Esophagus mucosa (tissue), 1 donor: ENCODE data around the gene TSPAN14. TPM values are rescaled to one million over a fixed set of nuclear protein-coding genes. Genes with fewer than 3 reads are reported as not detected.

Source experiments
- ATAC-seq: fragments of 200-7000 bp; cut with Tn5 transposase; one replicate; pipeline ENCODE4 v1.9.1; 2020
- total RNA-seq: library from RNA; stranded (reverse); gene quantifications from one replicate; pipeline ENCODE4 v1.2.4, GENCODE V29; 2023
- donor health status: DM: yes; HTN: yes; CAD: no.

Gene TSPAN14
- total RNA-seq, 1 donor from 2014 or later: 94.6 TPM

DNA sequence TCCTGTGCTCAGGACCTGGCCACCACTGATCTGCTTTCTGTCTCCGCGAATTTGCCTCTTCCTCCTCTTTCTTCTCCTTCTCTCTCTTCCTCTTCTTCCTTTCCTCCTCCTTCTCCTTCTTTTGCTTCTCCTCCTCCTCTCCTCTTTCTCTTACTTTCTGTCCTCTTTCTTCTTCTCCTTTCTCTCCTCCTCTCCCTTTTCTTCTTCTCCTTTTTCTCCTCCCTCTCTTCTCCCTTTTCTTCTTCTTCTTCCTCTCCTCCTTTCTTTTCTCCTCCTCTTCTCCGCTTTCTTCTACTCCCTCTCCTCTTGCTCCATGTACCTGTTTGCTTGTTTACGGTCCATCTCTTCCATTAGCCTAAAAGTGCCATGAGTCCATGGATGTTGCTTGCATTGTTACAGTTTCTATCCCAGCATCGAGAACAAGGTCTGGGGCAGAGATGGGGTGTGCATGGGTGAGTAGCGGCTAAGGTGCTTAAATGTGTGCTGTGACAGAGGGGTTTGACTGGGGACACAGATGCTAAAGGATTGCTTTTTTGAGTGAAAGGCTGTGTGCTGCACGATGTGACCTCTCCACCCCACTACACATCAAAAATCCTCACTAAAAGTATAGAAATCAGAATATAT is 91.3 kb downstream of the TSPAN14 start:
- ATAC-seq: no peak

DNA sequence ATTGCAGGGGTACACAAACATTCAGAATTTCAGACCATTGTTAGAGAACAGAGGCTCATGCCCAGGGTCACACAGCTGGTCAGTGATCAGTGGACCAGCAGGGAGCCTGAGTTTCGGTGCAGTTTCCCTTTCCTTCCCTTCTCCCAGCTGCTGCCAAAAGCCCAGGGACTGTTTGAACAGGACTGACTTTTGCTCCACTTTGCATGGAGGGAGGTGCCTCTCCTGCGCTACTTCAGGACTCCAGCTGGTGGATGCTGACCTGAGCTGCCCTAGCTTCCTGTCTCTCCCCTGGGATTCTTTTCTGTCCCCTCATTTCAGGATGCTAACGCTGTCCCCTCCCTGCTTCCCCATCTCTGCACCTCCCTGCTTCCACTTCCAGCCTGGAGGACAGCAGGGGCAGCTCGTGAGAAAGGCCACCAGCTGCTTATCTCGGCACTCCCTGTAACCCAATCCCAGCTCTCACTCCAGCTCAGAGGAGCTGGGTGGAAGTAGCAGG is 98.1 kb downstream of the TSPAN14 start:
- ATAC-seq: peak; percentile 23

DNA sequence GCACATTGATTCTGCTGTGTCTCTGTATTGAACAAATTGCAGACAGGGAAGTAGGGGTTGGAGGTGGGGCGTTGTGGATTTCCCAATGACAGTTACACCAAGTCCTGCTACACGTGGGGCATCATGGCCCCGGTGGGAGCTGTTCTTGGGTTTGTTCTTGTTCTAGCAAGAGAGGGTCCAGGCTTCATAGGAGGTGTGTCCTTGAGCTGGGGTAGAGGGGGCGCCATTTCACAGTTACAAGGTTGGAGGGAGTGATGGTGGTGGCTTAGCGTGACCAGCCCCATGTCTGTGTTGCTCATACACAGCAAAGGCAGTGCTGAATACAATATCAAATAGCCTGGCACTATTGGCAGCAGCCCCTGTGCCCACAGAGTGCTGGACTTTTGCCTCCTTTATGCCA is 99.3 kb downstream of the TSPAN14 start:
- no peak for ATAC-seq

DNA sequence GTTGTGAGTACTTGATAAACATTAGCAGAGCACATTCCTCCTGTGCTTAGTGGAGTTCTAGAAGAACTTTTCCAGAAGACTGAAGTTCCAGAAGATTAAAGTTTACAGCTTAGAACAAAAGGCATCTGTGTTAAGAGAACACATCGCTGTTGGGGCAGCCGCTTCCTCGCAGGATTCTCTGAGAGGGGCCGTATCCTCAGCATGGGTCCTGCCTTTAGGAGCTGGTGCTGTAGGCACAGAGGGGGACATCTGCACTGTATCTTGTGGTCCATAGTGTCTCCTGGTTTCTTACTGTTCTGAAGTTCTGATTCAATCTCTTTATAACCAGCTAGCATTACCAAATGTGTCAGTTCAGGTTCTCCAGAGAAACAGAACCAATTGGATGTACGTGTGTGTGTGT is 99.9 kb downstream of the TSPAN14 start:
- ATAC-seq: no peak

DNA sequence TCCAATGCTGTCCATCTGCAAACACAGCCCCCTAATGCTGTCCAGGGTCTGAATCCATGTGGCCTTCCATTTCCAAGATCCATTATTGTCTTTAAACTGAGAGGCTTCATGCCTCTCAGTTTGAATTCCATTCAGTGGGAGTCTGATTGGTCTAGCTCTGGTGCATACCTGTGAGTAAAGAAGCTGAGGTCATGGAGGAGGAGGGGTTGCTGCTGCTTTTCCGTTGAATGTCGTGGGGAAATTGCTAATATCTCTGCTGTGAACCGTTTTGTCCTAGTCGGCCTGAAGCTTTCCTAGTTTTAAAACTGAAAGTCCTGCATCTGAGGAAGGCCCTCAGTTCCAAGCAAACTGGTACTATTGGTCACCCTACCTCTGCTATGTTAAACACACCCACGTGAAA is 101.3 kb downstream of the TSPAN14 start:
- no peak for ATAC-seq

DNA sequence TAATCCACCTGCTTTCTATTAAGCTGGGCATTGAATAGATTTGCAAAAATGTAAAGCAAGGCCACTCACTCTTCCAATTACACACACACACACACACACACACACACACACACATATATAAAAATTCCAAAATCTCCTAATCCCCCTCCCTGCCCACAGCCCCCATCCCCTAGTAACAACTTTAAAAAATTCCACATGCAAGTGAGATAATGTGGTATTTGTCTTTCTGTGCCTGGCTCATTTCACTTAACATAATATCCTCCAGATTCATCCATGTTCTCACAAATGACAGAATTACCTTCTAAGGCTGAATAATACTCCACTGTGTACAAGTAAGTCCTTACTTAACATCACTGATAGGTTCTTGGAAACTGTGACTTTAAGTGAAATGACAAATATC is 107.8 kb downstream of the TSPAN14 start:
- no peak for ATAC-seq

DNA sequence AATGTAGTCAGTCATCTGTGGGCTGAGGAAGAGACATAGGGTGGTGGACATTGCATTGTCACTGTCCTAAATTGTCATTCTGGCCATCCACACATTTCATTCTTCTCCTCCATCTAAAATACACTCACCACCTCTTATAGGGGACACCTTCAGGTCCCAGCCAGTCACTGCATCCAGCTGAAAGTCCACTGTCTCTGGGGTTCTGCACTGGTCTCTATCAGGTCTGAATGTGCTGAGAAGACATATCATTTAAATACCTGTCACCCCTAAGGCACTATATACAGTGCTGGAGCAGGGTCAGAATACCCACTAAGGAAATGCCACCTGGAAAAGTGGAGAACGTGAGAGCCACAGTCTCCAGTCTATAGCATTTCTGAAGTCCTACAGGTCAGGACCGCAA is 113.2 kb downstream of the TSPAN14 start:
- no peak for ATAC-seq

DNA sequence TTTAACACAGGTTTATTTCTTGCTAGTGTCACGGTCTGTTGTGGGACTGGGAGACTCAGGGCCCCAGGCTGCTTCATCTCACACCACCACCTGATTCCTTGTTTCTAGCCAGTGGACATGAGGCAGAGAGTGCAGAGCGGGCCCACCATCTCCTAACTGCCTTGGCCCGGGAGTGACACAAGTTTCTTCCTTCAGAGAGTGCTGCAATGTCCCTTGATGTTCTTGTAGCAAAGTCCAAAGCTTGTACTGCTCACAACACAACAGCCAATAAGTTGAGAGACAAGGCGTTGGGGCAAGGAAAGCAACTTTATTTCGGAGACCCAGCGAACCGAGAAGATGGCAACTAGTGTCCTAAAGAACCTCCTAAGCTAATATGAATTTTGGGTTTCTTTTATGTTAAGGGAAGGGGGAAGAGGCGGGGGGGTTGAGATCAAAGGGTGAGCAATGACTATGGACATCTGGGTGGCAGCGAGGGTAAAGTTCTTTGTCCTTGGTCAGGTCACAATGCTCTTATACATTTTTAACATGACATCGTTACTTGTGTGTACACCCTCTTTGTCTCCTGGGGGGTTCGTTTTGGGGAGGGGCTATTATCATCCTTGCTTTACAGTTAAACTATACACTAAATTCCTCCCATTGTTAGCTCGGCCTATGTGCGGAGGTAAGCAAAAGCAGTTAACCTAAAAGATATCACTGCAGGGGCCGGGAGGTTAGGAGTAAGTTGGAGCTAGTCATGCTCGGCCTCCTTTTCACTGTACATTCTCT is 115.2 kb downstream of the TSPAN14 start:
- no peak for ATAC-seq

DNA sequence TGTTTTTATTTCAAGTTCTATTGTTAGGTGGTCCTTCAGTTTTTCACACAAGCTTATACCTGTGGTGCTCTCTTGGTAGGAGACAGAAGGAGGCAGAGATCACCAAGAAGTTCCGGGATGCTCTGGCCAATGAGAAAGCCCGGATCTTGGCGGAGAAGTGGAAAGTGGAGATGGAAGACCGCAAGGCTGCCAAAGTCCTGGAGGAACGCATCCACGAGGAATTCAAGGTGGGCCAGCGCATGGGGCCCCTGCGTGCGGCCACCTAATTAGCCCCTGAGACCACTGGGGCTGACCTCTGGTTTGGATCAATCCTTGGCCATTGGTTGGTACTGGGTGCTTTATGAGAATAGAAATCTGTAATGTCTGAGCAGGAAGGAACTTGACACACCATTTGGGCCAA is 117.2 kb downstream of the TSPAN14 start:
- ATAC-seq: no peak

DNA sequence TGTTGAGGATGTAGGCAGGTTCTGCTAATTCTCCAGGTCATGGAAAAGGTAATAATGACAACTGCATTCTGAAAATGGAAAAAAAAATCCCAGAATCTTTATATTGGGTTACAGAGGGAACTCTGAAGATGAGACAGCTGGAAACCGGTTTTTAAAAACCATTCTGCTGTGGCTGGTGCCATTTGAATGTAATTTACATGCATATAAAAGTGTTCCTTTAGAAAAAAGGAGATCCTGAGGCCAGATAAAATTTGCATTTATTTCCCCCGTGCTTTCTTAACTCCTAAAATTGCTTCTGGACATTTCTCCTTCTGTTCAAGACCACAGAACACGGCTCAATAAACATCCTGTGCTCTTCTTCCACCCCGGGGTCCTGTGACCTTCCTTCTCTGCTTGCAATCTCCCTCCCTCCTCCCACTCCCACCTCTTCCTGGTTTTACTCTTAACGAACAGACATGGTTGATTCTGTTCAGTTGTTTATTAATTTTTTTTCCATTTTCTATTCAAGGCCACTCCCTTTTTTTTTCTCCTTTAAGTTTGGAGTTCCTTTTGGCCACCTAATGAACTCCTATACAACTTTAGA is 125.2 kb downstream of the TSPAN14 start:
- ATAC-seq: no peak

DNA sequence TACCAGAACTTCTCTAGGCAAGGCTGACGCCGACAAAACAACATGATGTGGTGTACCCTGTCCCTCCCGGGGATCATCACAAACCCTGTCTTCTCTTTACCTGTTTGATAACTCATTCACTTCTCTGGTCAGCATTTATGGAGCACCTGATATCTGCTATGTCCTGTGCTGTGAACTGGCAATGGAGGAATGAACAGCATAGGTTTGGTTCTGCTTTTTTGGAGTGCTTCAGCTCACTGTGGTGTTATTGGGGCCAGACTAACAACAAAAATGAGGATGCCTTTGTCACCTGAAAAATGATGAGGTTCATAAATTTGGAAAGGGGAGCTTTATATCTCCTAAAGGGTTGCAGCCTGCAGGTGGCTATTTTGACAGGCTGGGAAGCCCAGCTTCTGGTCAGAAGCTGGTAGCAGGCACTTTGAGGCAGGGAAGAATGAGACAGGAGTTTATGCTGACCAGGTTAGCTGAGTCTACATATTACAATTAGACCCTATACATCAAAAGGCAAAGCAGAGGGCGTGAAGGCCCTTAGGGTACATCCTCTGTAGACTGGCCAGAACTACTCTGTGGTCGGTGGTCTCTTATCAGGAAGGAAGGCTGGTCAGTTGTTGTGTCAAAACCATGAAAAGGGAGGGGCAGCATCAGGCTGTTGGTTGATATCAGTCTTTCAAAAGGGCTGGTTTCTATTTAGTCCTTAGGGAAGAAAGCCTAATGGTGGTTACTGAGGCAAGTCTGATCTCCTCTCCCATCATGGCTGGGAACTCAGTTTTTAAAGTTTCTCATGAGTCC is 125.9 kb downstream of the TSPAN14 start:
- no peak for ATAC-seq

DNA sequence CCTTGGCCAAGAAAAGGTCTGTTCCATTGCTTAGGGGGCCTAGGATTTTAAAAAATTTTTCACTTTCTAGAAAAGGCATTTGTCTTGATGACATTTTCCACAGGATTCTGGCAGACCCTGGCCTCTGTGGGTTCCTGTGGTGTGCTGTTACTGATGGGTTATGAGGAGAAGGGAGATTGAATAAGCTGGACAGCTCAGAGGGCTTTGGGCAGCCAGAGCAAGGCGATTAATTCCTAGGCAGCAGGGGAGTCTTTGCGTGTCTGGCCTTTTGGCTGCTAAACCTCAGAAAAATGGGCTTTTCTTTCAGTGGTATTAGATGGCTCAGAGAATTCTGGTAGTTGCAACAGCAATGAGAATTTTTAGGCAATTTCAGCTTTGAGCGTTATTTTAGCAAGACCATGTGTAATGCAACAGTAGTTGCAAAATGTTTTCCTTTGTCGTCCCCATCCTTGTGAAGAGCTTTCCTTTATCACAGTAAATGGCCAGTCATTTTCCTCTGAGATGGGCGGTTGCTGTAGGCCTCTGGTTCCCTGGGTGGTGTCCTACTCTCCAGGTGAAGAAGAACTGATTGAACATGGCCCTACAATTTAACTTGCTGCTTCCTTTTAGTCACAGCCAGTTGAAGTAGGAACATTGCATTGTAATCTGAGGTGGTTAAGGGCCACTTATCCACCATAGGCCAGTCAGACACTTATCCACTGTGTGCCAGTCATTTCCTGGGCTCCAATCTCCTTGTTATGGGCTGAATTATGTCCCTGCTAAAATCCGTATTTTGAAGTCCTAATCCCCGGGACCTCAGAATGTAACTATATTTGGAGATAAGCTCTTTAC is 126.7 kb downstream of the TSPAN14 start:
- ATAC-seq: no peak

DNA sequence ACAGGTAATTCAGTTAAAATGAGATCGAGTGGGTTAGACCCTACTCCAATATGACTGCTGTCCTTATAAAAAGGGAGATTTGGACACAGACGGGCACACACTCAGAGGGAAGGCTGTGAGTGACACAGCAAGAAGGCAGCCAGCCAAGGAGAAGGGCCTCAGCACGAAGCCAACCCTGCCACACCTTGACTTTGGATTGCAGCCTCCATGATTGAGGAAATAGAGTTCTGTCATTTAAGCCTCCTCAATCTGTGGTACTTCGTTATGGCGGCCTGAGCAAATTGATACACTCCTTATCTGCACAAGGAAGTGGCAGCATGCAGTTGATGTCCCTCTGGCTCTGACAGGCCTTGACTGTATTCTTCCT is 127.3 kb downstream of the TSPAN14 start:
- ATAC-seq: no peak

DNA sequence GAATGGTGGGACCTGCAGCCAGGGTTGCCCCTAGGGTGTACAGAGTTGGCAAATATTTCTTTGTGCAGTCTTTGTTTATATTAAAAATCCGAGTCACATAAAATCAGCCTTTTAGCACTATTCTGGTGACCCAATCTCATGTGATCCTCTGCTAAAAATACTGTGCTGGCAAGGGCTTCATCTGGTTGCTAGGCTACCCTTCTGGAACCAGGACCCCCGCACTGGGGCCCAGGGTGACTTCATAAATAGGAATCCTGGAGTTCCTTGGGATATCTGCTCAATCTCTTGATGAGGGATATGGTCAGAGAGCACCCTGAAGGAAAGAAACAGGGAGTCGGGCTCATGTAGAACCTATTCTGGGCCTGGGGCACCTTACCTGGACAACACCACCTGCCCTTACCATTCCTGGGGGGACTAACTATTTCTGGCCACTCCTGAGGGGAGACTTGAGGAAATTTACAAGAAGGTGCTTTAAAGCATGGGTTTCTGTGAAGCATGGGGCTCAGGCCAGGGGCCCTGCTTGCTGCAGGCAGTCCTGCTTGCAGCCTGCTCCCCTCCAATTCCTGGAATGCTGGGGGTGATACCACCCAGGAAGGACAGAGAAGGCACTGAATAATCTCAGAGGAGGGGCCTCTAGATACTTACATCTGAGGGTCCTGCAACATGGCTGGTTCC is 128.3 kb downstream of the TSPAN14 start:
- no peak for ATAC-seq

Other genes with a start within 250 kb of the TSPAN14 start
- 261 TPM for gene ANXA11, start 248.8 kb upstream of the TSPAN14 start, total RNA-seq
- 0.48 TPM for gene MAT1A, start 164.7 kb upstream of the TSPAN14 start, total RNA-seq
- gene DYDC1, start 97.6 kb upstream of the TSPAN14 start, total RNA-seq: not detected
- gene DYDC2, start 97.5 kb upstream of the TSPAN14 start, total RNA-seq: not detected
- 209 TPM for gene PRXL2A, start 45.8 kb upstream of the TSPAN14 start, total RNA-seq
- gene SH2D4B, start 83.6 kb downstream of the TSPAN14 start, total RNA-seq: 0.04 TPM